ENCODE results near the gene GRB10. TPM values are rescaled to one million over a fixed set of nuclear protein-coding genes. Genes with fewer than 3 reads are reported as not detected.

GRB10 gene
- total RNA-seq, 4 donors from 2014 or later = 3.5 to 35.1 (median 9.2) TPM

GRCh38 chr7:50648076-50648475 lies 134.6 kb downstream of the GRB10 start:
- H3K36me3 ChIP-seq = no peaks in the 10 kb centered on the region
- 88 to 92% methylated on average over 11 of the region's 11 CpGs for WGBS, 2 donors
- no peak overlapping the region for H3K27ac ChIP-seq
- no peak overlapping the region for H3K4me3 ChIP-seq
- intact Hi-C loops (cut with DNase I) = no loop called here
- peaks cover 0 to 6% (median 3%) of the 10 kb centered on the region in 3 donors for H3K4me1 ChIP-seq
- TF ChIP-seq POLR2A (IDR thresholded peaks at IDR 0.05) = no peak
- TF ChIP-seq CTCF (IDR thresholded peaks at IDR 0.05) = no peak
- no peaks in the 10 kb centered on the region for H3K27me3 ChIP-seq
- no peaks in the 10 kb centered on the region for H3K9me3 ChIP-seq
- DNase-seq = no peak

- intact Hi-C loops (cut with DNase I) = no loop called here
- DNase-seq = no peak
- no peaks in the 10 kb centered on the region for H3K4me1 ChIP-seq
- H3K36me3 ChIP-seq = no peaks in the 10 kb centered on the region
- TF ChIP-seq CTCF (IDR thresholded peaks at IDR 0.05) (no peak), POLR2A (IDR thresholded peaks at IDR 0.05) (no peak)
- 86 to 92% methylated on average over 10 of the region's 10 CpGs for WGBS, 2 donors
- H3K27me3 ChIP-seq = no peaks in the 10 kb centered on the region
- no peak overlapping the region for H3K27ac ChIP-seq
- no peak overlapping the region for H3K4me3 ChIP-seq
- H3K9me3 ChIP-seq = no peaks in the 10 kb centered on the region
Observed at GRCh38 chr7:50647286-50647980, 135.3 kb downstream of the GRB10 start.

- 83 to 94% methylated on average over 9 of the region's 9 CpGs for WGBS, 2 donors
- TF ChIP-seq POLR2A (IDR thresholded peaks at IDR 0.05) = no peak
- TF ChIP-seq CTCF (IDR thresholded peaks at IDR 0.05) = no peak
Observed at GRCh38 chr7:50646069-50646468, 136.6 kb downstream of the GRB10 start.

GRCh38 chr7:50645186-50645585 lies 137.5 kb downstream of the GRB10 start:
- intact Hi-C loops (cut with DNase I) = no loop called here
- no peak for DNase-seq
- Histone ChIP-seq H3K4me3 (no peak overlapping the region), H3K27me3 (no peaks in the 10 kb centered on the region), H3K4me1 (peaks cover 0 to 4% (median 0%) of the 10 kb centered on the region in 3 donors), H3K36me3 (no peaks in the 10 kb centered on the region), H3K27ac (no peak overlapping the region), H3K9me3 (no peaks in the 10 kb centered on the region)
- TF ChIP-seq POLR2A (IDR thresholded peaks at IDR 0.05) = no peak
- no peak for TF ChIP-seq CTCF (IDR thresholded peaks at IDR 0.05)

More at GRCh38 chr7:50646069-50646468, 136.6 kb downstream of the GRB10 start:
- Histone ChIP-seq H3K4me3 (no peak overlapping the region), H3K4me1 (peaks cover 0 to 4% (median 0%) of the 10 kb centered on the region in 3 donors), H3K36me3 (no peaks in the 10 kb centered on the region), H3K27ac (no peak overlapping the region), H3K27me3 (no peaks in the 10 kb centered on the region), H3K9me3 (no peaks in the 10 kb centered on the region)
- no peak for DNase-seq
- intact Hi-C loops (cut with DNase I) = no loop called here

- H3K4me1 ChIP-seq = peaks cover 0 to 4% (median 0%) of the 10 kb centered on the region in 3 donors
- DNase-seq = no peak
- TF ChIP-seq POLR2A (IDR thresholded peaks at IDR 0.05) (no peak), CTCF (IDR thresholded peaks at IDR 0.05) (no peak)
- no peaks in the 10 kb centered on the region for H3K9me3 ChIP-seq
- H3K4me3 ChIP-seq = no peak overlapping the region
- WGBS, 2 donors = 84 to 96% methylated on average over 2 to 5 of the region's 5 CpGs
- intact Hi-C loops (cut with DNase I) = no loop called here
- no peaks in the 10 kb centered on the region for H3K36me3 ChIP-seq
- no peak overlapping the region for H3K27ac ChIP-seq
- H3K27me3 ChIP-seq = no peaks in the 10 kb centered on the region
Observed at GRCh38 chr7:50644586-50644985, 138.1 kb downstream of the GRB10 start.
